Lower leg skin (tissue), 3 donors: ENCODE results near the gene FABP2.

Experiments used
- CTCF ChIP-seq, 3 donors: fragments of 450-650 bp; IDR thresholded peaks; one replicate each; pipeline ENCODE4 v1.5.1; 2016; ENCODE audit warnings: antibody characterized with exemption in 3 of 3, mild to moderate bottlenecking in 3 of 3, moderate library complexity in 2 of 3
- POLR2A ChIP-seq, 2 donors: fragments of 450-650 bp; IDR thresholded peaks; one replicate each; pipeline ENCODE4 v1.6.1; 2016 to 2017; ENCODE audit warnings: antibody characterized with exemption in 2 of 2, mild to moderate bottlenecking in 1 of 2, moderate library complexity in 1 of 2

GRCh38 chr4:119281393-119281792 is 40.5 kb downstream of the FABP2 start:
- TF ChIP-seq POLR2A (IDR thresholded peaks at IDR 0.05) (no peak), CTCF (IDR thresholded peaks at IDR 0.05) (no peak)
